ENCODE data around the gene OGT. TPM values are rescaled to one million over a fixed set of nuclear protein-coding genes. Genes with fewer than 3 reads are reported as not detected.

Gene OGT
- total RNA-seq, 1 experiment from 2014 or later: 130 TPM

- TF ChIP-seq EZH2 (IDR thresholded peaks at IDR 0.05; ENCODE audit: borderline replicate concordance, low read depth, low read length, poor library complexity, severe bottlenecking) (no peak), CTCF (conservative IDR thresholded peaks at IDR 0.05; ENCODE audit: low read depth, low read length) (no peak)
- DNase-seq (ENCODE audit: low spot score): no peak
- H3K4me1 ChIP-seq (ENCODE audit: insufficient read depth, low read length, poor library complexity, severe bottlenecking): no peaks in the 10 kb centered on the region
- no peaks in the 10 kb centered on the region for H3K36me3 ChIP-seq (ENCODE audit: insufficient read depth, low read length, poor library complexity, severe bottlenecking)
- ChIA-PET POLR2A (ENCODE audit: low non-redundant PET) (no interaction called here), CTCF (no interaction called here)
- no TSS peak for BruUV-seq (replicated peaks)
- no peaks in the 10 kb centered on the region for H3K27me3 ChIP-seq (replicated peaks; ENCODE audit: insufficient read depth, low read depth, low read length, poor library complexity)
- no peak overlapping the region for H3K4me3 ChIP-seq (ENCODE audit: low read depth, low read length, poor library complexity, severe bottlenecking)
- no peaks in the 10 kb centered on the region for H3K9me3 ChIP-seq (ENCODE audit: low read depth, low read length, poor library complexity, severe bottlenecking)
- H3K27ac ChIP-seq (ENCODE audit: low read depth, low read length, poor library complexity, severe bottlenecking): no peak overlapping the region
- intact Hi-C loops (cut with micrococcal nuclease; ENCODE audit: unreplicated experiment): no loop called here
These were observed 87.1 kb downstream of the OGT start for GRCh38 chrX:71619986-71620385.

GRCh38 chrX:71621603-71622002, 88.7 kb downstream of the OGT start:
- TF ChIP-seq EZH2 (IDR thresholded peaks at IDR 0.05; ENCODE audit: borderline replicate concordance, low read depth, low read length, poor library complexity, severe bottlenecking) (no peak), CTCF (conservative IDR thresholded peaks at IDR 0.05; ENCODE audit: low read depth, low read length) (no peak)
- ChIA-PET CTCF (no interaction called here), POLR2A (ENCODE audit: low non-redundant PET) (no interaction called here)
- Histone ChIP-seq H3K27ac (ENCODE audit: low read depth, low read length, poor library complexity, severe bottlenecking) (no peak overlapping the region), H3K9me3 (ENCODE audit: low read depth, low read length, poor library complexity, severe bottlenecking) (no peaks in the 10 kb centered on the region), H3K27me3 (replicated peaks; ENCODE audit: insufficient read depth, low read depth, low read length, poor library complexity) (no peaks in the 10 kb centered on the region), H3K36me3 (ENCODE audit: insufficient read depth, low read length, poor library complexity, severe bottlenecking) (no peaks in the 10 kb centered on the region), H3K4me3 (ENCODE audit: low read depth, low read length, poor library complexity, severe bottlenecking) (no peak overlapping the region), H3K4me1 (ENCODE audit: insufficient read depth, low read length, poor library complexity, severe bottlenecking) (no peaks in the 10 kb centered on the region)
- no TSS peak for BruUV-seq (replicated peaks)
- intact Hi-C loops (cut with micrococcal nuclease; ENCODE audit: unreplicated experiment): no loop called here
- DNase-seq (ENCODE audit: low spot score): no peak

GRCh38 chrX:71622032-71622575, 89.2 kb downstream of the OGT start:
- no peak overlapping the region for H3K27ac ChIP-seq (ENCODE audit: low read depth, low read length, poor library complexity, severe bottlenecking)
- no peak for TF ChIP-seq CTCF (conservative IDR thresholded peaks at IDR 0.05; ENCODE audit: low read depth, low read length)
- TF ChIP-seq EZH2 (IDR thresholded peaks at IDR 0.05; ENCODE audit: borderline replicate concordance, low read depth, low read length, poor library complexity, severe bottlenecking): no peak
- POLR2A ChIA-PET (ENCODE audit: low non-redundant PET): no interaction called here

More at GRCh38 chrX:71622032-71622575, 89.2 kb downstream of the OGT start:
- no peaks in the 10 kb centered on the region for H3K27me3 ChIP-seq (replicated peaks; ENCODE audit: insufficient read depth, low read depth, low read length, poor library complexity)
- no peak overlapping the region for H3K4me3 ChIP-seq (ENCODE audit: low read depth, low read length, poor library complexity, severe bottlenecking)
- H3K9me3 ChIP-seq (ENCODE audit: low read depth, low read length, poor library complexity, severe bottlenecking): no peaks in the 10 kb centered on the region
- CTCF ChIA-PET: no interaction called here
- BruUV-seq (replicated peaks): no TSS peak
- no peaks in the 10 kb centered on the region for H3K4me1 ChIP-seq (ENCODE audit: insufficient read depth, low read length, poor library complexity, severe bottlenecking)
- intact Hi-C loops (cut with micrococcal nuclease; ENCODE audit: unreplicated experiment): no loop called here
- no peak for DNase-seq (ENCODE audit: low spot score)
- no peaks in the 10 kb centered on the region for H3K36me3 ChIP-seq (ENCODE audit: insufficient read depth, low read length, poor library complexity, severe bottlenecking)
